HPDE6-E6E7 (cell line): ENCODE results near the gene ESYT3.
"Not testable (repeated sequence)": the region's sequence is repeated elsewhere in the genome, so short reads cannot be mapped to it uniquely, and the experiment has no call there.

Experiments
- DNase-seq: peaks from one replicate; pipeline ENCODE4 v3.0.0; 2011; ENCODE audit warnings: missing footprints; ENCODE audit errors: extremely low spot score

ESYT3 gene

GRCh38 chr3:138442433-138442832 is 8.0 kb downstream of the ESYT3 start:
- DNase-seq = peak; percentile 76

DNA sequence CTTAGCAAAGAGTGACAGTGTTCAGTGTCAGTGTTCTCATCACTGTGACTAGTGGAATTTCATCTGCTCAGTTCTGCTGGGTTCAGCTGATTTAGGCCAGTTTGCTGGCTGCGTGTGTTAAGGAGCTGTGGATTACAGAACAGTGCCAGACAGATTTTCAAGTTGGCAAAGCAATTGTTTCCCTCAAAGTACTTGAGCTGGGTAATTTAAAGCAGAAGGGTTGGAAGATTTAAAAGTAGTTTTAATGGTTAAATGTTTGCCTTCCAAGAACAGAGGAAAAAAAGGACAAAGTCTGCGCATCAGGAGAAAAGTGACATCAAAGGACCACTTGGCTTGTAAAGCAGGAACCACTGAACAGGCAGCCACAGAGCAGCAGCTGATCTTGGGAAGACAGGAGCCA is 8.7 kb downstream of the ESYT3 start:
- DNase-seq = no peak

GRCh38 chr3:138443521-138444503 is 9.4 kb downstream of the ESYT3 start:
- no peak for DNase-seq

- DNase-seq = no peak
These were observed 10.8 kb downstream of the ESYT3 start for GRCh38 chr3:138445236-138445635.

- DNase-seq = no peak
These were observed 11.2 kb downstream of the ESYT3 start for GRCh38 chr3:138445654-138446053.

- DNase-seq = no peak
These were observed 14.2 kb downstream of the ESYT3 start for GRCh38 chr3:138448631-138449030.

DNA sequence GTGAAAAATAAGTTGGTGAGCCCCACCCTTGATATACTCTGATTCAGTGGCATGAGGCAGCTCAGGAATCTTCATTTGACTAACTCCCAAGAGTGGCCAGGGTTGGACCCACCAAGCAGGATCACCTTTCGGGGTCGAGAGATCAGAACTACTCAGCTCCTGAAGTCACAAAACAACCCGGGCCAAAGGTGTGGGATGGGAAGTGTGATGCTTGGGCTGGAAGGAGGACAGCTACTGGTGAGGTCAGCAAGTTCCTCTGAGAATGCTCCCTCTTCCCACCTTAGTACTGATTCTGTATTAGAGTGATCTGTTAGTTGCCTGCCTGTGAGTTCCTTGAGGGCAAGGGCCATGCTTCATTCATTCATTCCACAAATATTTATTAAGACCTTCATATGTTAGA is 15.1 kb downstream of the ESYT3 start:
- DNase-seq = no peak

- no peak for DNase-seq
These were observed 15.8 kb downstream of the ESYT3 start for GRCh38 chr3:138450181-138450580.

- DNase-seq = no peak
These were observed 16.4 kb downstream of the ESYT3 start for GRCh38 chr3:138450704-138451424.

DNA sequence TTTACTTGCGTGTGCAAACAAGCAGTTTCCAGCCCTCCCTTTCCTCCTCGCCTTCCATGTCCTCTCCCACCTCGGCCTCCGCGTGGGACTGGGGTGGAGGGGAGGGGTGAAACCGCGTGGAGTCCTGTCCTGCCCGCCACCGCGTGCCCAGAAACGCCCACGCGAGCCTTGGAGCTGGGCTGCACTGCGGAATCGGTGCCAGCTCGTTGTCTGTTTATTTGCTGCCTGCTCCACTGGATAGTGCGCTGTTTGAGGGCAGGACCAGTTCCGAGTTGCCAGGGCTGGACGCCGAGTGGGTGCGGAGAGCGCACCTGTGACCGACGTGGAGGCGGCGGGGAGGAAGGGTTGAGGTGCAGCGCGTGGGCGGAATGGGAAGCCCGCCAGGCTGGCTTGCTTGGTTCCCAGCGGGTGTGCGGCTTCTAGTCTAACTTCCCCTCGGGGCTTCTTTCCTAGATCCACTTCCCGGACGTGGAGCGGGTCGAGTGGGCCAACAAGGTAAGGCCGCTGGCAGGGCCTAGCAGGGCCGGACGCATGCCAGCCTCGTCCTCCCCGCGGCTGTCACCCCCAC is 17.3 kb downstream of the ESYT3 start:
- no peak for DNase-seq

DNA sequence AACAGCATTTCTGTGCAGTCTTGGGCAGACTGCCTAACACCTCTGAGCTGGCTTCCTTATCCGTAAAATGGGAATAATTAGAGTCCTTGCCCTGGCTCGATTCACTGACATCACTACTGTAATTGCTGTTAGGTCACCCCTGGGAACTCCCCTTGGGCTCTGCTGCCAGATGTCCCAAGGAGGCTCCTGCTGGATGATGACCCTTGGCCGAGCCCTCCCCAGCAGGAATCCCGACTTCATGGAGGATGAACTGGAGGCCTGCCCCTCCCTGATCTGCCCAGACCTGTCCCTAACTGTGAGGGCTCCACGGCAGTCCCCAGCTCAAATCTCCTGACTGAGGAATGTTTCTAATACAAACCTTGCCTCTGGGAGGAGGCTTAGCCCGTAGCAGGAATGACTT is 18.0 kb downstream of the ESYT3 start:
- no peak for DNase-seq

DNA sequence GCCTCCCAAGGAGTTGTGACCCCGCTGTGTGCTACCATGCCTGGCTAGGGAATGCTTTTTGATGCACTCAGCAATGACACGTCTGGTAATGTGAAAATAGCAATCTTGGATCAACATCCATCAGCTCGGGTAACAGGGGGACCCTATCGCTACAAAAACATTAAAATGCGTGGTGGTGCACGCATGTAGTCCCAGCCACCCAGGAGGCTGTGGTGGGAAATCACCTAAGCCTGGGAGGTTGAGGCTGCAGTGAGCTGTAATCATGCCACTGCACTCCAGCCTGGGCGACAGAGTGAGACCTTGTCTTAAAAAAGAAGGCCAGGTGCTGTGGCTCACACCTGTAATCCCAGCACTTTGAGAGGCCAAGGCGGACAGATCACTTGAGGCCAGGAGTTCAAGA is 19.5 kb downstream of the ESYT3 start:
- not testable (repeated sequence) for DNase-seq

DNA sequence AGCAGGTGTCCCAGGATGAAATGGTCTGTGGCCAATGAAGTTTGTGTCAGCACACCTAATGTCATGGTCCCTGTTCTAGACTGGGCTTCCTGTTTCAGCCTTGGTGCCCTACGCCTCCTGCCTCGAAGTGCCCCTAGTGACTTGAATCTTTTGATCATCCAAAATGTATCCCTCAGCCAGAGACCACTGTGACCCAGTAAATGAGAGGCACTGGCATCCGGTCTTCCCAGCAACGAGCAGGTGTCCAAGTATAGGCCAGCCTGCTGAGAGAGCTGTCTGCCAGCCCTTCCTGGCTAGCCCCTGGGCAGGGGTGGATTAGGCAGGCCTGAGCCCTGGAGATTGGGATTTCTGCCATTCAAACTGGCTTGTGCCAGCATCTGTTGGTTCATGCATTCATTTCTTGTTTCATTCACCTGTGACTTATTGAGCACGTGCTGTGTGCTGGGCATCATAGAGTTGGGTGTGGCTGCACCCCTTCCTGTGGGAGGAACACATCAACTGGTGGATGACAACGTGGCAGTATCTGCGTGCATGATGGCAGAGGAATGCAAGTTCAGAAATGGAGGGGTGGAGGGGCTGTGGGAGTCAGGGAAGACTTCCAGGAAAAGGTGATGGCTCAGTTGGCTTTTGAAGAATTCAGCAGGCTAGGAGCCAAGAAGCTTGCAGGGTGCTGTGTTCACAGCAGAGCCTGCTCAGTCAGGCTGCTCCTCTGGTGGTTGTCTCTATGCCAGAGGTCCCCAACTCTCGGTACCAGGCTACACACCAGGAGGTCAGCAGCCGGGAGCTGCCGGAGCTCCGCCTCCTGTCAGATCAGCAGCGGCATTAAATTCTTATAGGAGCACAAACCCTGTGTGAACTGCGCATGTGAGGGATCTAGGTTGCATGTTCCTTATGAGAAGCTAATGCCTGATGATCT is 21.6 kb downstream of the ESYT3 start:
- DNase-seq = no peak

- DNase-seq = no peak
These were observed 22.8 kb downstream of the ESYT3 start for GRCh38 chr3:138456961-138457862.

GRCh38 chr3:138457863-138458735 is 23.7 kb downstream of the ESYT3 start:
- no peak for DNase-seq

DNA sequence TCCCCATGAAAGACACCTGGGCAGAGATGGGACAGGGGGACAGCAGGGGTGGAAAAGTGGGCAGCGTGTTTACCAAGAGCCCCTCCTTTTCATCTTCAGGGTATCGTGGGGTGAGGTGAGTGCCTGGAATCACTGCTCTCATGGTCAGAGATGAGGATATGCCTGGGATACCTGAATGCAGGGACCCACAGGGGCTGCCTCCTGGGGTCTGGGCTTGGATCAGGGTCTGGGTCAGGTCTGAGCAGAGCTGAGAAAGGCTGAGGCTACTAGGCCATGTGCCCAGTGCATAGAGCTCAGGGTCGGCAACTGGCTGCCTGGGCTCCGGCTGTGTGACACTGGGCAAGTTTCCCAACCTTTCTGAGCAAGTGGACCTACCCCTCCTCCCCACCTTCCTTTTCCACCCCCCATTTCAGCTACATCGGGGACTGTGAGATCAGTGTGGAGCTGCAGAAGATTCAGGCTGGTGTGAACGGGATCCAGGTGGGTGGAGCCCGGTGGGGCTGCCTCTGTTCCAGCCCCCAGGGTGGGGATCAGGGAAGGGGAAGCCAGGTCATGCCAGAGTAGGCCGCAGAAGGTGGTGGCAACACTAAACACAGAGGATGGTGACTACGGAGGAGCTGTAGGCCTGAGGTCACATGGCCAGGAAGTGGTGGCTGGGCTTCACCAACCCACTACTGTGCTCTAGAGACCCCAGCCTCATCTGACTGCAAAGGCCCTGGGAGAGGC is 24.5 kb downstream of the ESYT3 start:
- DNase-seq = no peak

DNA sequence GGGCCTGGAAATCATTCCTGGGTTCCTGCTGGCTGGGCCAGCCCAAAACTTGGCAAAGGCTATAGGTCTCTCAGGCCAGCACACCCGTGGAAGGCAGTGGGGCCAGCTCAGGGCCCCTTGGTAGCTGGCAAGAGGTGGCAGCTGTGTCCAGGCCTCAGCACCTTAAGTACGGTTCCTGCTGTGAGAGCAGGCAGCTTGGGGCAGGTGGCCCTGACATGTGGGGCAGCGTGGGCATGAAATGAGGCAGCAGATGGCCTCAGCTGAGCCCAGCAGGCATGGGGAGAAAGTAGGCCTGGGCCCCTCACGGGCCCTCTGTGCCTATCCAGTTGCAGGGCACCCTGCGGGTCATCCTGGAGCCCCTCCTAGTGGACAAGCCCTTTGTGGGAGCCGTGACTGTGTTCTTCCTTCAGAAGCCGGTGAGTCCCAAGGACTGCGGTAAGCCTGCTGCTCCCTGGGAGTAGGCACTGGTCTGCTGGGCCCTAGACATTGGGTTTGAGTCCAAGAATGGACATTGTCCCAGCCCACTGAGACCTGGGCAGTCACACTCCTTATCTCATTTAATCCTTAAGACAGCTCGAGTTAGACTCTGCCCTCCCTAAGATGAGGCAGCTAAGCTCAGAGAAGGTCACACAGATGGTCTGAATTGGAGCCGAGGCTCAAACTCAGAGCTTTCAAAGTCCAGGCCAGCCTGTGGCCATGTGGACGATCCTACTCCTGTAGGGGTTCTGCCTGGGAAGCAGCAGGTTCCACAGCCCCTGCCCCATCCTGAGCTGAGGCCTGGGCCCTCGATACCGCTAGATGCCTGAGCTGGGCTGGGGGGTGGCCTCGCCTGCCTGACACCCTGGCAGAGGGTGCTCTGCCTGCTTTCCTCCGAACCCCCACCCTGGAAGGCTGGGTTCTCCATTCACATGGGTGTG is 25.5 kb downstream of the ESYT3 start:
- DNase-seq = no peak
